Esophagus squamous epithelium (tissue), 5 donors: ENCODE measurements around the gene ZNF445. TPM values are rescaled to one million over a fixed set of nuclear protein-coding genes. Genes with fewer than 3 reads are reported as not detected.
"Not testable (repeated sequence)": the region's sequence is repeated elsewhere in the genome, so short reads cannot be mapped to it uniquely, and the experiment has no call there.

Experiments used
- DNase-seq: peaks from one replicate; lab custom pipeline; 2025; lab: John Stamatoyannopoulos, UW
- H3K27ac ChIP-seq, 4 donors: fragments of 200-600 bp; sonication (generic); one replicate each; pipeline ENCODE4 v1.5.1; 2016 to 2019; ENCODE audit warnings: mild to moderate bottlenecking in 1 of 4
- H3K27me3 ChIP-seq, 4 donors: fragments of 200-600 bp; sonication (generic); 1 replicate in 3 of 4; 2 replicates in 1 of 4; pipeline versions ENCODE4 v1.5.1 to v1.6.0; 2017 to 2021; ENCODE audit warnings: antibody characterized with exemption in 1 of 4
- H3K36me3 ChIP-seq, 3 donors: fragments of 200-600 bp; sonication (generic); one replicate each; pipeline ENCODE4 v1.5.1; 2016 to 2019
- H3K4me1 ChIP-seq, 3 donors: fragments of 200-600 bp; sonication (generic); one replicate each; pipeline ENCODE4 v1.5.1; 2017 to 2019
- H3K4me3 ChIP-seq, 4 donors: fragments of 200-600 bp; sonication (generic); 1 replicate in 3 of 4; 2 replicates in 1 of 4; pipeline ENCODE4 v1.5.1; 2016 to 2019; ENCODE audit warnings: mild to moderate bottlenecking in 2 of 4, moderate library complexity in 1 of 4
- H3K9me3 ChIP-seq, 3 donors: fragments of 200-600 bp; sonication (generic); one replicate each; pipeline ENCODE4 v1.5.1; 2016 to 2019
- POLR2A ChIP-seq, 4 donors: fragments of 450-650 bp; IDR thresholded peaks; one replicate each; pipeline ENCODE4 v1.6.1; 2017; ENCODE audit warnings: antibody characterized with exemption in 4 of 4, mild to moderate bottlenecking in 4 of 4, moderate library complexity in 3 of 4
- WGBS, 2 donors: methylation state at CpG; one replicate each; pipeline ENCODE4 v1.1.5; 2018; 5-methylcytosine and 5-hydroxymethylcytosine counted together
- intact Hi-C: fragments of 100-400 bp; cut with DNase I; formaldehyde crosslinking; loops from one replicate; pipeline ENCODE4 v1.15.0; 2022
- total RNA-seq, 4 donors: library from RNA; depleted of rRNA; stranded (reverse); fragments of >200 nt; gene quantifications; one replicate each; pipeline ENCODE4 v1.1.0, GENCODE V29; 2016
- TF ChIP-seq, protein P1 (sequence below), 6 experiments: fragments of 450-650 bp in 4 of 6; fragments of 200-600 bp in 2 of 6; sonication (generic) in 2 of 6; IDR thresholded peaks; one replicate each; pipeline ENCODE4 v1.5.1; 2016 to 2019; ENCODE audit warnings: antibody characterized with exemption in 6 of 6, mild to moderate bottlenecking in 4 of 6, moderate library complexity in 4 of 6
- donor health status: DM: yes; HTN: yes; CAD: no.

The ZNF445 gene
- total RNA-seq, 4 donors from 2014 or later = 3.2 to 6.9 (median 4.6) TPM

DNA sequence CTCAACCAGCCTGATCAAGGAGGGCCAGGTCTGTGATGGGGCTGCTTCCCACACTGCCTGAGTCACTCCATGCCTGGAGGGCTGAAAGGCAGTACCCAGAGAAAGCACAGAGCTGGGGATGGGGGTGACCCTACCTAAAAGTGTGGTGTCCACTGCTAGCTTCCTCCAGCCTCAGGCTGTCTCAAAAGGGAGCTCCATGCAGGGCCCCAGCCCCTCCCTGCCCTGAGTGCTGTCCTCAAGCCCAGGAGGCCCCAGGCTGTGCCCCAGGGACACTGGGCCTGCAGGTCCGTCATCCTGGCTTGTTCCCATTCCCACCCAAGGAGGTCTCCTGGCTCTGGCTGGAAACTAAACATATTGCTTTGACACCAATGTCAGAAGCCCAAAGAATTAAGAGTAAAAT is 56.8 kb downstream of the ZNF445 start:
- DNase-seq = no peak
- WGBS, 2 donors = no CpG with 5 or more reads among the region's 1 CpG

DNA sequence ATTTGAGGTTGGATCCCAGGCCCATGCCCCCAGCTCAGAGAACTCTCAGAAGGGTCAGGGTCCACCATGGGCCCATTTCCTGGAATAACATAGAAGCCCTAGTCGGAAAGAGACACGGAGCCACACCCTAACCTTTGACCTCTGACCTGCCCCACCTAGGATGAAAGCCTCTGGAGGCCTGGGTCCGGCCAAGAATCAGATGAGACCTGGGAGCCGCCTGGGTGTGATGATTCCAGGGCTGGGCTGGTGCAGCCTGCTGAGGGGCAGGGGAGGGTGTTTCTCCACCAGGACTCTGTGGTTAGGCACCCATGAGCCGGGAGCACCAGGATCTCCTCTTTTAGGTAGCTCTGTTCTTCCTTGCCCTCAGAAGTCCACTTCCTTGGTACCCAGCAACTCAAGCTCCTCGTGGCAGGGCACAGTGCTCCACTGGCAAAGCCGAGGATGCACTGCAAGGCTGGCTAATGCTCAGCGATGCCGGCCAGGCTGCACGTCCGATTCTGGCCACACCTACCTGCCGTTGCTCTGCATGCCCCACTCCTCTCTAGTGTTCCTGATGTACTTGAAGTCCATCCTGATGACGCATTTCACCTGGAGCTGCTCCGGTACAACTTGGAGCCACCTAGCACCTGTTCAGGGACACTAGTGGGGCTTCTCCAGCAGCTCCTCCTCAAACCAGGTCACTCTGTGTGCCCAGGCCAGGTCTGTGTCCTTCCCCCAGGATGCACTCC is 57.4 kb downstream of the ZNF445 start:
- no peaks in the 10 kb centered on the region for H3K36me3 ChIP-seq
- no peaks in the 10 kb centered on the region for H3K4me1 ChIP-seq
- no peak for DNase-seq
- H3K27ac ChIP-seq = no peak overlapping the region
- TF ChIP-seq, protein P1, sequence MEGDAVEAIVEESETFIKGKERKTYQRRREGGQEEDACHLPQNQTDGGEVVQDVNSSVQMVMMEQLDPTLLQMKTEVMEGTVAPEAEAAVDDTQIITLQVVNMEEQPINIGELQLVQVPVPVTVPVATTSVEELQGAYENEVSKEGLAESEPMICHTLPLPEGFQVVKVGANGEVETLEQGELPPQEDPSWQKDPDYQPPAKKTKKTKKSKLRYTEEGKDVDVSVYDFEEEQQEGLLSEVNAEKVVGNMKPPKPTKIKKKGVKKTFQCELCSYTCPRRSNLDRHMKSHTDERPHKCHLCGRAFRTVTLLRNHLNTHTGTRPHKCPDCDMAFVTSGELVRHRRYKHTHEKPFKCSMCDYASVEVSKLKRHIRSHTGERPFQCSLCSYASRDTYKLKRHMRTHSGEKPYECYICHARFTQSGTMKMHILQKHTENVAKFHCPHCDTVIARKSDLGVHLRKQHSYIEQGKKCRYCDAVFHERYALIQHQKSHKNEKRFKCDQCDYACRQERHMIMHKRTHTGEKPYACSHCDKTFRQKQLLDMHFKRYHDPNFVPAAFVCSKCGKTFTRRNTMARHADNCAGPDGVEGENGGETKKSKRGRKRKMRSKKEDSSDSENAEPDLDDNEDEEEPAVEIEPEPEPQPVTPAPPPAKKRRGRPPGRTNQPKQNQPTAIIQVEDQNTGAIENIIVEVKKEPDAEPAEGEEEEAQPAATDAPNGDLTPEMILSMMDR (IDR thresholded peaks at IDR 0.05) = no peak
- TF ChIP-seq POLR2A (IDR thresholded peaks at IDR 0.05) = no peak
- H3K9me3 ChIP-seq = no peaks in the 10 kb centered on the region
- 83 to 85% methylated on average over 3 to 8 of the region's 14 CpGs for WGBS, 2 donors
- peaks cover 0 to 6% (median 0%) of the 10 kb centered on the region in 4 donors for H3K27me3 ChIP-seq
- intact Hi-C loops = no loop called here
- H3K4me3 ChIP-seq = no peak overlapping the region

More for the DNA sequence above, 56.8 kb downstream of the ZNF445 start:
- H3K36me3 ChIP-seq = no peaks in the 10 kb centered on the region
- TF ChIP-seq, protein P1 (IDR thresholded peaks at IDR 0.05) = no peak
- no peak for TF ChIP-seq POLR2A (IDR thresholded peaks at IDR 0.05)
- no peak overlapping the region for H3K4me3 ChIP-seq
- H3K27me3 ChIP-seq = peaks cover 0 to 6% (median 0%) of the 10 kb centered on the region in 4 donors
- no peaks in the 10 kb centered on the region for H3K4me1 ChIP-seq
- H3K9me3 ChIP-seq = no peaks in the 10 kb centered on the region
- intact Hi-C loops = no loop called here
- H3K27ac ChIP-seq = no peak overlapping the region

DNA sequence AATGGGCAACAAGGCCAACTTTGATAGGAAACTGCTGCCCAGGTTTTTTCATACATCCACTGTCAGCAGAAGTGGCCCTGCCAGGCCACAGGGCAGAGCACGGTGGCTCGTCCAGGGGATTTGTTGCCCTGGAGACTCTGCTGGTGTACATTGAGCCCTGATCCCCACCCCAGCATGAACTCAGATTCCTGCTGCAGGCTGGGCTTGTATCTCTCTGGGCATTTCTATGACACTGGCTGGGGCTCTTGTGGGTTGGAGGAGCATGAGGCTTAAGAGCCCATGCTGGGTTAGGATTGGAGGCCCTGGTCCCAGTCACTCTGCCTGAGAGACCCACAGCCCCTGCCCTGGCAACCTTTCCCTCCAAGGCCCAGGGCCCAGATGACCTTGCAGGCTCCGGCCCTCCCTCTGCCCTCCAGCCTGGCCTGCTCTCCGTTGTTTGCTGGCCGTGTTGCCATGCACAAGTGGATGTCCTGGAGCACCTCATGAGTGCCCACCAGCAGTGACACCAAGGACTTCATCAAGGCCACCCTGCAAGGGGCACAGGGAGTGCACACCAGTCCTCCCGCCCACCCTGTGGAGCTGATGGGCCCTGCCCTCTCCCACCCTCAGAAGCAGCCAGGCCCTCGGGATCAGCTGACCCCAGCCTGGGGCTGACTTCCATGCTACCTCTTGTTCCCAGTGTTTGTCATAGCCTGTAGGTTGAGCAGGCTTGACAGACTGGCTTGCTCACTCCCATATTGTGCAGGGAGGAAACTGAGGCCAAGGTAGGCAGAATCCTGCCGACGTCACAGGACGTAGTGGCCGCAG is 58.2 kb downstream of the ZNF445 start:
- no peak for DNase-seq
- 100% methylated on average over 1 to 2 of the region's 11 CpGs for WGBS, 2 donors
- H3K4me1 ChIP-seq = no peaks in the 10 kb centered on the region
- no peak for TF ChIP-seq POLR2A (IDR thresholded peaks at IDR 0.05)
- TF ChIP-seq, protein P1 (IDR thresholded peaks at IDR 0.05) = no peak
- H3K9me3 ChIP-seq = no peaks in the 10 kb centered on the region
- H3K27me3 ChIP-seq = no peaks in the 10 kb centered on the region
- H3K36me3 ChIP-seq = no peaks in the 10 kb centered on the region
- no peak overlapping the region for H3K27ac ChIP-seq
- intact Hi-C loops = no loop called here
- H3K4me3 ChIP-seq = no peak overlapping the region

DNA sequence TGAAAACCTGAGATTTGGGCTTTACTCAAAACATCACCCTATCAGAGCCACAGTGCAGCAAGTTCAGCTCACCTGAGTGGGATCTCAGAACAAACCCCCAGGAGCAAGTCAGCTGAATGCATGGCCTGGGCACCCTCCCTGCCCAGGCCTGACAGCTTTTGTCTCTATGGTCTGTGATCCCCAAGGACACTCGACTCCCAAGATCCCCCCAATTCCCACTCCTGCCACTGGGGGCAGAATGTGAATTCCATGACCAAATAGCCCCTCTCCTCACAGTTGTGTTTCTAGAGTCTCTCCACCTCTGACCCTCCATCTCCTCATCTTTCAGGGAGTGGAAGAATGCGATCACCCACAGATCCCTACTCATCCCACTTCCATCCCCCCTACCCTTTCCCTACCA is 58.9 kb downstream of the ZNF445 start:
- no peaks in the 10 kb centered on the region for H3K4me1 ChIP-seq
- H3K9me3 ChIP-seq = no peaks in the 10 kb centered on the region
- no peaks in the 10 kb centered on the region for H3K27me3 ChIP-seq
- no peak overlapping the region for H3K27ac ChIP-seq
- 71 to 90% methylated on average over 2 of the region's 2 CpGs for WGBS, 2 donors
- H3K36me3 ChIP-seq = no peaks in the 10 kb centered on the region
- TF ChIP-seq, protein P1 (IDR thresholded peaks at IDR 0.05) = no peak
- TF ChIP-seq POLR2A (IDR thresholded peaks at IDR 0.05) = no peak
- intact Hi-C loops = no loop called here
- no peak for DNase-seq
- no peak overlapping the region for H3K4me3 ChIP-seq

DNA sequence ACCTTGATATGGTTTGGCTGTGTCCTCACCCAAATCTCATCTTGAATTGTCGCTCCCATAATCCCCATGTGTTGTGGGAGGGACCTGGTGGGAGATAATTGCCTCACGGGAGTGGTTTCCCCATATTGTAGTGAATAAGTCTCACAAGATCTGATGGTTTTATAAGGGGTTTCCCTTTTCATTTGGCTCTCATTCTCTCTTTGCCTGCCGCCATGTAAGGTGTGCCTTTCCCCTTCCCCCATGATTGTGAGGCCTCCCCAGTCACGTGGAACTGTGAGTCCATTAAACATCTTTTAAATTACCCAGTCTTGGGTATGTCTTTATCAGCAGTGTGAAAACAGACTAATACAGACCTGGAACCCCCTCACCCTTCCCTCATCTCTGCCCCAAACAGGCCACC is 59.4 kb downstream of the ZNF445 start:
- 82 to 90% methylated on average over 3 to 4 of the region's 4 CpGs for WGBS, 2 donors
- DNase-seq, H3K4me1 ChIP-seq, H3K36me3 ChIP-seq, H3K9me3 ChIP-seq, H3K4me3 ChIP-seq, H3K27ac ChIP-seq, intact Hi-C loops, H3K27me3 ChIP-seq: not testable (repeated sequence)
